GF-D8 (cell line): Measurements from ENCODE around the gene CDH4.

ENCODE experiments used
- DNase-seq: peaks from one replicate; lab custom pipeline; 2025; lab: John Stamatoyannopoulos, UW

Gene CDH4

DNA sequence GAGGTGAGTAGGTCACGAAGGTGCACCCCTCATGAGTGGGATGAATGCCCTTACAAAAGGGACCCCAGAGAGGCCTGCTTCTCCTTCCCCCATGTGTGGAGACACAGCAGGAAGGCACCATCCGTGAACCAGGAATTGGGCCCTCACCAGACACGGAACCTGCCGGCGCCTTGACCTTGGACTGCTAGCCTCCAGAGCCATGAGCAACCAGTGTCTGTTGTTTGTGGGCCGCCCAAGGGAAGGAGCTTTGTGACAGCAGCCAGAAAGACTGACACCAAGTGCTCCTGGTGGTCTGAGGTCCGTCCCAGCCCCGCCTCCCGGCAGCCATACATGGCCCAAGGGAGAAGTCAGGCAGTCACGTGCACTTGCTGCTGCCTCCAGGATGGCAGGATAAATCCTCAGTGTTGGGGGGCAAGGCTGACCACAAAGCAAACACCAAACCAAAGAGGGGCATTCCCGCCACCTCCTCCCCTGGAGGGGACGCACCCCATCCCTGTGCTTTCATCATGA lies 29.3 kb downstream of the CDH4 start:
- no peak for DNase-seq

DNA sequence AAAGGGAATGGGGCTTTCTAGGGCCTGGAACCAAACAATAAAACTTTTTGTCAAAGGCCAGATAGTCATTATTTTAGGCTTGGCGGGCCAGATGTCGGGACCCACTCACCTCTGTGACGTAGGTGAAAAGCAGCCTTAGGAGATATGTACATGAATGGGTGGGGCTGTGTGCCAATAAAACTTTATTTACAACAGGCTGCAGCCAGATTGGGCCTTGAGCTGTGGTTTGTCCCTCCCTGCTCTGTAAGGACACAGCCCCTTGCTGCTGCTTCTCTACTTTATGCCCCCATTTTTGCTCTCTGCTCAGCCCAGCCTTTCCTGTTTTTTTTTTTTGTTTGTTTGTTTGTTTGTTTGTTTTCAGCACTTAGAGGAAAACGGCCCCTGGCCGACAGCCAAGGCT lies 32.7 kb downstream of the CDH4 start:
- no peak for DNase-seq

DNA sequence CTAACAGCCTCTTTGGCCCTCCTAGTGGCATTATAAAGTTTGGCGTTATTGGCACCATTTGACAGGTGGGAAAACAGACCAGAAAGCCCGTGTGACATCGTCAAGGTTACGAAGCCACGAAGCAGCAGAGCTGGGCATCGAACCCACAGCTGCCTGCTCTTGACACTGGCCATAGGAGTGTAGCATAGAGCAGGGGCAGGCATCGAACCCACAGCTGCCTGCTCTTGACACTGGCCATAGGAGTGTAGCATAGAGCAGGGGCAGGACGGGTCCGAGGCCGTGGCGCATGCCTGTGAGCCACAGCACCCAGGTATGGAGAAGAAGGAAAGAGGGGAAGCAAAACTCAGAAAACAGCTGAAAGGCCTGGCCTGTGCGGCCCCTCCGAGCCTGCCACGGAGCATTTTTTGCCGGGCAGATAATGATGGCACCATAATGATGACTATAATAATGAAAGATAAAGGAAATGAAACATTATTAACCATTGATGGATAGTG lies 33.1 kb downstream of the CDH4 start:
- DNase-seq: no peak

DNA sequence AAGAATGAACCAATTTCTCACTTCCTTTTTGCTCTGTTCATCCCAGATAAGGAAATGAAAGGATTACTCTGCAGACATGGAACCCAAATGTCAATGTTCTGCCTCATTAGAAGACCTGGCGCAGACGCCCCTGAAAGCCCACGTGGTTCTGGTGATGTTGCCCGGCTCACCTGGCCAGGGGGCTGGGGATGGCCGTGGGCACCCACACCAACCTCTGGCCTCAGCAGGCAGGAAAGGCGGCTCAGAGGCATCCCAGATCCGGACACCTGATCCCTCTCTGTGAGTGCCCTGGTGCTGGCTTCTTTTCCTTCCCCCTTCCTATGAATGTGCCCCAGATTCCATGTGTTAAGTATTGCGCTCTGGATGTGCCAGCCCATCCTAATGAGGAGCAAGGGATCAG lies 33.6 kb downstream of the CDH4 start:
- DNase-seq: no peak

DNA sequence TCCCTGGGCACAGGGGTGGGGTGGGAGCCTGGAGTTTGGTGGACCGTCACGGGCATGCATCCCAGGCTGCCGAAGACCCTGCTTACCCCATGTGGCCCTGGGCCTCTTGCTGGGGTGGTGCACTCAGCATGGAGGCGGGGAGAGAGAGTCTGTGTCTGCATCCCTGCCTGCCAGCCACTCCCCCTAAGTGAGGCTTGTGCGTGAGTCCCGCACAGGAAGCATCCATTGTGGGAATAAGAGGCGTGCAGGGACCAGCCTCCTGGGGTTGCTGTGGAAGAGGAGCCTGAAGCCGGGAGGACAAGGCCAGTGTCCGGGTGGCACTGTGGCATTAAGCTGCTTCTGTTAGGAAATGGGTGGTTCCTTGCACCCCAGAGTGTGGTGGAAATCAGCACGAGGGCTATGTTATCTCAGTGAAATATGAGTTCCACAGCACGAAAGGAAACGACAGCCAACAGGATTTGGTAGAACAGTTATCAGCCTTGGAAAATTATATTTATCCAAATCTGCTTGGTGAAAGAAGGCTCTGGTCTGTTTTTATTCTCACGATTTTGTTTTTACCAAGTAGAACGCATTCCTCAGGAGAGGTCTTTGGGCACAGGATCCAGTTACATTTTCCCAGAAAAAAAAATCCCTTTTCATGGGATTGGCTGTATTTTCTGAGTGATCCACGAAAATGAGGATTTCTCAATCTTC lies 35.7 kb downstream of the CDH4 start:
- DNase-seq: no peak

DNA sequence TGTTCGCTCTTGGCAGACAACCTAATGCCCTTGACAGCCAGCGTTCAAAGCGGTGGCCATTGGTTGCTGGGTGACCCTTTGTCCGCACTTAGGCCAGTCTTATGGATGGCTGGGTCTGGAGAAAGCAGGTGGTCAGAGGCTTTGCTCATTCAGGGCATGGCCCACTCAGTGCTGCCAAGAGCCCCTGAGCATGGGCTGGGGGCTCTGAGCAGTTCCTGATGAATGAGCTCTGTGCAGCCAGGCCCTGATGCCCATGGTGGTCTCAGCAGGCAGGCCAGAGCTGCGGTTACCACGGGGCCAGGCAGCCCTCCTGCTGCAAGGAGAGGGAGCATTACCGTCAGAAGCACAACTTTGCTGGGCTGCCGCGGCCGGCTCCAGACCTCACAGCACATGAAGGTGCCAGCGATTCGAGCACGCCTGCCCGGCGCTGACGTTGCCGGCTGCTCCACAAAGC lies 36.3 kb downstream of the CDH4 start:
- DNase-seq: no peak

DNA sequence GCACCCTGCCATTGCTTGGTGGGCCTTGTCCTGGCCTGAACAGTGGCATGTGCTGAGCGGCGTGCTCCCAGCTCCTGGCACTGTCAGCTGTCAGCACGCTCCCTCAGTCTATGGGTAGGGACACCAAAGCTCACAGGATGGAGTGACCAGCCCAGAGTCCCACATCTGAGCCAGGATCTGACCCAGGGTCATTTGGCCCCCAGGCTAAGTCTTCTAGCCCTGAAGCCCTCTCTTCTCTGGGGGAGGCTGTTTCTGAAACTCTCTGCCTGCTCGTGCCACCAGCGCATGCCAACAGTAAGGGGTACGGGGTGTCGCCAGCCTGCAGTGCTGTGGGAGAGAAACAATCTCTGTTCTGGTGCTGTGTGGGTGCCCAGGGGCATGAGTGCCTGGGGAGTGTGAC lies 37.1 kb downstream of the CDH4 start:
- no peak for DNase-seq

DNA sequence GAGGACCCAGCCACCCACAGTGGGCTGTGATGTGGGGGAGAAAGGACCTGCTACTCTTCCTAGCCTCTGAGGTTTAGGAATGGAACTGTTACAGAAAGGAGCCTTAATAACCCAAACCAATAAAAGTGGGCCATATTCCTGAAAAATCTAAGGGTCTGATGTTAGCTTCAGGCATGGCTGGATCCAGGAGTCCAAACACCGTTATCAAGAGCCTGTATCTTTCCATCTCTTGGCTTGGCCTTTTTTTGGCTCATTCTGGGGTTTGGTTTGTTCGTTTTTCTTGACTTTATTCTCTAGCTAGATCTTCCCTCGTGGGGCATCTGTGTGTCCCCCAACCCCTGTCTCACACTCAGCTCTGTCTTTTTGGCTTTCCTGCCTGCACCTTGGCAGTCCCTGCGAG lies 38.7 kb downstream of the CDH4 start:
- DNase-seq: no peak

DNA sequence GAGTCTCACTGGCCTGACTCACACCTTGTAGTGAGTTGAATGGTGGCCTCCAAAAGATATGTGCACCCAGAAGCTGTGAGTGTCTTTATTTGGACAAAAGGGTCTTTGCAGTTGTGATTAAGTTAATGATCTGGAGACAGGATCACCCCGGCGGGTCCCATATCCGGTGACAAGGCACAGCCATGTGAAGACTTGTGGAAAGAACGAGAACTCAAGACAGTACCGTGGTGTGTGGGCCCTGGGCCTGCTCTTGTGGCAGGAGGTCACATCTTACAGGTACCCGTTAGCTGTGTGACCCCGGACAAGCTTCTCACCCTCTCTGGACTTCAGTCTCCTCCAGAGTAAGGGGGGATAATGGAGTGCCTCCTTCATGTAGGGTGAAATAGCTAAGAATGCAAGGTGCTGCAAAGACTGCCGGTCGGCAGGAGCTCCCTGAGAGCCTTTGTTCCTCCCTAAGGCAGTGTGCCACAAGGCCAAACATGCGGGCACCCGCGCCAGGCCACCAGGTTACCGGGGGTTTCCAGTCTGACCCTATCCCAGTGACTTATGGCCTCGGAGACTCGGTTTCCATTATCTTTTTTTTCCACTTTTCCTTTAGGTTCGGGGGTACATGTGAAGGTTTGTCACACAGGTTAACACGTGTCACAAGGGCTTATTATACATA lies 39.2 kb downstream of the CDH4 start:
- no peak for DNase-seq

DNA sequence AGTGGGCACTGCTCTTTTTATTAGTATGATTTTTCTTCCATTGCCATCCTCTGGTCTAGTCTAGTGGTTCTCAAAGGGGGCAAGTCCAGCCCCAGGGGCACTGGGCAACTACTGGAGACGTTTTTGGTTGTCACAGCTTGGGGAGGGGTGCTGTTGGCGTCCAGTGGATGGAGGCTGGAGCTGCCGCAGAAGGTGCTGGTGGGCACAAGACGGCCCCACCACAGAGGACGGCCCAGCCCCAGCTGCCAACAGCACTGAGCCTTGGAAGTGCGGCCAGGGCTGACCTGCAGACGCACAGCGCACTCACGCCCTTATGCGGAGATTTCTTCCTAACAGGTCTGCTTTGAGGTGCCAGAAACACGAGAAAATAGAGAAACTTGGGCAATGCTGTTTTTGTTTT lies 40.3 kb downstream of the CDH4 start:
- DNase-seq: no peak

DNA sequence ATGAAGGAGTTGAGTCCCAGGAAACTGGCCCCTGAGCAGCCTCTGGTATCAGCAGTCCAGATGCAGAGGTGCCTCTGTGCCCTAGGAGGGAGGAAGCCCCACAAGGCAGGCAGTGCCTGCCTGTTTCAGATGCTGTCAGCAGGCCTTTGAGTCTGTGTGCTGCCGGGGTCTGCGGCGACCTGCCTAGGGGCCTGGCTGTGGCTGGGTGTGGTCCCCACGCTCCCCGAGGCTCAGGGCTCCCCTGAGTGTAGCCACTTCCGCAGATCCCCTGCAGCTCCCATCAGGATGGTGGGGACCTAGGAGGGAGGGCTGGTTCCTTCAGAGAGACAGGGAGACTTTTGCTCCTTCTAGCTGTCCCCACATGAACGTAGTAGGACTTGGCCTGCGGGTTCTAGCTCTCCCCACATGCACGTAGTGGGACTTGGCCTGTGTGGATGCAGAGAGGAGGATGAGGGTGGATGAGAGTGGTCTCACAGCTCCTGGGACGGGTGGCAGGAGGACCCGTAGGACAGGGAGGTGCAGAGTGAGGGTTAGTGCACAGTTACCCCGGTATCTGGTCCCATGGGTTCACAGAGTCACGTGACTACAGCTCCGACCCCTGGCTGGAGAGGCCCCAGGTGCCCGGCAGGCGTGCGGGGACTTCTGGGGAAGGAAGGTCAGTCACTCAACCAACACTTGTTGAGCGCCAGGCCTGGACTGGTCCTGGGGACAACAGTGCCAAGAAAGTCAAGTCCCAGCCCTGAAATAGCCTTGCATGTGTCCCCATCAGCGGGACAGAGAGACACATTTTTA lies 41.0 kb downstream of the CDH4 start:
- no peak for DNase-seq

DNA sequence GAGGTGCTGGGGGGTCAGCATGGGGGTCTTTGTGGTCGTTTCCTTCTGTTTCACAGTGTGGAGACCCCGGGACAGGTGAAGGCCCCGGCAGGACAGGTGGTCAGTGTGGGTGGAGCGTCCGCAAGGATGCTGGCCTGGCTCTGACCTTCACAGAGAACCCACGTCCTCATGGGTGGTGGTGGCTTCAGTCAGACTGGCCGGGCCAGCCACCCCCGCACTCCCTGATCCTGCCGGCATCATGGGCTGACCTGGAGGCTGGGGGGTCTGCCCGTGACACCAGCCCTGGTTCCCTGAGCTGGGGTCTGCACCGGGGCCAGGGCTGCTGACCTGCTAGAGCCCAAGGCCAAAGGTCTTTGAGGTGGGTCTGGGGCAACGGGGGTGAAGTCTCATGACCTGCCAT lies 41.9 kb downstream of the CDH4 start:
- no peak for DNase-seq

DNA sequence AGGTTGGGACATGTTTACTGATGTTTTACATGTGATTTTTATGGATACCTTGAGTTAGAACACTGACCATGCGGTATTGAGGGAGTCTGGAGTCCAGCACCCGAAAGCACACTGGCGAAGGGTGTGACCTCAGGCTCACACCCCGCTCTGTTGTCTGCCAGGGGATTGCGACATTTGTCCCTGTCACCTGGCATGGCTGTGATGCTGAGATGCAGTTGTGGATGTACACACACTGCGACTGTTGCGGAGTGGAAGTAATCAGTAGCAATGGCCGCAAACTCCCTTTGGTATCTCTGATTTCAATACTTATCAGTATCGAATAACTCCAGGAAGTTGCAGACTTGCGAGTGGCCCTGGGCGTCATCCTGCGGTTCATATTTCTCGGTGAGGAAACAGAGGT lies 43.2 kb downstream of the CDH4 start:
- DNase-seq: no peak

DNA sequence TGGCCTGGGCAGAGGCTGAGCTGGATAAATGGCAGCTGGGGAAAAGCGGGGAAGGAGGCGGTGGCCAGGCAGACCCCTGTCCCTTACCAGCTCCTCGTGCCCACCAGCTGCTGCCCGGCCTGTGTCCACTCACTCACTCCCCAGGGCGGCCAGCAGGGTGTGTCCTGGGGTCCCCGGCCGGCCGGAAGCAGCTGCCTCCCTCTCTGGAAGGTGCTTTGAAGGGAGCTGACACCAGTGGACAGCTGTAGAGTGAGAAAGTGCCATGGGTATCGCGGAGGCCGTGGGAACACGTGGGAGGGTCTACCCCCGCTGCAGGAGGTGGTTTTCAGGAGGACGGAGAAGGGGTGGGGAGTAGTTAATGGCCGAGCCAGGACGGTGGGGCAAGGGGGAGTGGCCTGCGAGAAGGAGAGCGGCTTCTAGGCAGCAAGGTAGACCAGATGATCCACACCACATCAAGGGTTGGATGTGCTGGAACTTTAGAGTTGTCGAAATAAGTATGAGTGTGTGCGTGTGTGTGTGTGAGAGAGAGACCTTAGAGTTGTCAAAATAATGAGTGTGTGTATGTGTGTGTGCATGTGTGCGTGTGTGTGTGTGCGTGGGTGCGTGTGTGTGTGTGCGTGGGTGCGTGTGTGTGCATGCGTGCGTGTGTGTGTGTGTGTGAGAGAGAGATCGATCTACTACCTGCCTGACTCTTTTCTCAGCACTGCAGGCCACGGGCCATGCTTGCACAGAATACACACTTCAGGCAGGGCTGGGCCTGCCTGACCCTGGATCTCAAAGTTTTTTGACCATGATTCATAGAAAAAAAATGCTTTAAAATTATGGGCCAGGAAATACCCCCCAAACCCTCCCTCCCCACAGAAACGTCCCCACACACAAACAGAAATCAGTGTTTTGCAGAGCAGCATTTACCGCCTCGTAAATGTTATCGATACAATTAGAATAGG lies 43.9 kb downstream of the CDH4 start:
- no peak for DNase-seq

DNA sequence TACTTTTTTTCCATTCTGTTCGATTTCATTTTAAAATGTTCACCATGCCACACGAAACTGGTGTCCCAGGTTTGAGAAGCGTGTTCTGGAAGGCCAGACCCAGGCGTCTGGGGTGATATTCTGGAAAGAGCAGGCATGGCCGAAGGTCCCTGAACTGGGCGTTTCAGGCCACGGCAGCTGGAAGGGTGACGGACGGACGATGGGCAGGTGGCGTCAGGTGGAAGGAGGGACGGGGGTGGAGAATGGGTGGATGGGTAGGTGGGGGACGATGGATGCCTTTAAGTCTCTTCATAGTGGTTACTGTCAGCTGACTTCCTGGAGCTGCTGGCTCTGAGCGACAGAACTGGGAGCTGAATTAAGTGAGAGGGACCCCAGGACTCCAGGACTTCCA lies 44.6 kb downstream of the CDH4 start:
- no peak for DNase-seq

DNA sequence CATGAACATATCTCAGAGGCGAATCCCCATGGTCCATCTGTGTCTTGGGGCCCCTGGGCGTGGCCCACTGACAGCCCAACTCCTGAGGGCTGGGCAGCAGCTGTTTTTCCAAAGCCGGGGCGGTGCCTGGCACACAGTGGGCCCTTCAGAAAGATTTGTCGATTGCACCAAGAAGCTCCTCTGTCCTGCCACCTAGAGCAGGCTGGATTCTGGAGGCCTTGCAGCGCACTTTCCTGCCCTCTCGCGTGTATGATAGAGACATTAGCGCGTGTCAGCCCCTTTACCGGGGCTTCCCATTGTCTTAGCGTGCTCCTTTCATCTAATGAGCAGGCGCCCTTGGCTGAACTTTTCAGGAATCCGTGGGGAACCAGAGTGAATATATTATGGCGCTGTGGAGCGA lies 45.4 kb downstream of the CDH4 start:
- no peak for DNase-seq

DNA sequence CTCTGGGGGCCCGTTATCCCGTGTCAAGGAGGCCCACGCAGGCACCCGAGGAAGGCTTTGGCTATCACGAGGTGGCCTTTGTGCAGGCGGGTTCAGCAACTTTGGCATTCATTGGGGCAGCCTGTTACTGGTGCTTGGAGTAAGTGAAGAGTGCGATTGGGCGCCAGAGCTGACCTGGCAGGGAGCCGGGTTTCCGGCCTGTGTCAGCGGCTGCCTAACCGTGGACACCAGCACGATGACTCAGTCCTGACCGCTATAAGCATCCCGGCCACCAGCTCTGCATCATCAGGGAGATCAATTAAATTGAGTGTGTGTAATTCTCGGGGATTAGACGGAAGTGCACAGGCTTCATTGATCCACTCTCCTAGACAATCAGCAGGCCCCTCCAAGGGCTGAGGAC lies 45.9 kb downstream of the CDH4 start:
- no peak for DNase-seq

DNA sequence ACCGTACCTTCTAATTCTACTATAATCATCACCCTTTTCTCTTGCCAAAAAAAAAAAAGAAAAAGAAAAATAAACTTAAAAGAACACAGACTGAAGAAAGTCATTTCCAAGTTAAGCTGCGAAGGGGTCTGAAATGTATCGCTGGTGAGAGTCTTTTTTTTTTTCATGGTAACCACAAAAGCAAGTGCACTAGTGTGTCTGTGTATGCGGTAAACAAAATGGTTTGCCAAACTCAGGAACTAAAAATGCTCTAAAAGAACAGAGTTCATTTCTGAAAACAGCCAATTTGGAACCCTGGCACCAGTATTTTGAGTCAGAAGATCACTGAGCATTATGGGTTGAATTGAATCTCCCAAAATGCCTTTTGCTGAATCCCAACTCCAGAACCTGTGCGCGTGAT lies 46.6 kb downstream of the CDH4 start:
- no peak for DNase-seq

DNA sequence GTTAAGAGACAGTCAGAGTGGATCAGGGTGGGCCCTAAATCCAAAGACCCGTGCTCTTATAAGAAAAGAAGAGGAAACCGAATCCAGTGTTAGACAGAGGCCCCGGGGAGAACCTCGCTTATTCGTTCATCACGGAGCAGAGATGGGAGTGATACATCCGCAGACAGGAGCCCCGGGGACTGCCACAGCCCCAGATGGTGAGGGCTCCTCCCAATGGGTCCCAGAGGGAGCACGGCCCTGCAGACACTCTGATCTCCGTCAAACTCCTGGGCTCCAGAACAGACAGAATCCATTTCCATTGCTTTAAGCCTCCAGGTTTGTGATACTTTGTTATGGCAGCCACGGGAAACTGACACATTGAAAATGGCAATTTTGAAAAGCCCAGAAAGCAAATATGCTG lies 47.0 kb downstream of the CDH4 start:
- no peak for DNase-seq

DNA sequence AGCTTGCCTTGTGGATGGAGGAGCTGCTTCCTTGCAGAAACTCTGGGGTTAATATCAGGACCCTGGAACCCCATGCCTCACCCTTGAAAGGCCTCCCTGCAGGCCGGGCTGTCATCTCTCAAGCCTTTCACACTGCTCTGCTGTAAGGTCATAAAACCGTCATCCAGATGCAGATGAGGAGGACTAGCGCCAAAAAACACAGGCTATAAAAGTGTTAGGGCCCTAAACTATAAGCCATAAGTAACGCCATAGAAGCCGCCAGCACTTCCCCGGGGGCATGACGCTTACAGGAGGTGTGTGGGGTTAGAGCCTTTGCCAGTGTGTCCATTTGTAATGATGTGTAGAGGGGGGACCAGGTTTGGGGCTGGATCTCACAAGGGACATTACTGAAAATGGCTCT lies 47.6 kb downstream of the CDH4 start:
- DNase-seq: no peak

DNA sequence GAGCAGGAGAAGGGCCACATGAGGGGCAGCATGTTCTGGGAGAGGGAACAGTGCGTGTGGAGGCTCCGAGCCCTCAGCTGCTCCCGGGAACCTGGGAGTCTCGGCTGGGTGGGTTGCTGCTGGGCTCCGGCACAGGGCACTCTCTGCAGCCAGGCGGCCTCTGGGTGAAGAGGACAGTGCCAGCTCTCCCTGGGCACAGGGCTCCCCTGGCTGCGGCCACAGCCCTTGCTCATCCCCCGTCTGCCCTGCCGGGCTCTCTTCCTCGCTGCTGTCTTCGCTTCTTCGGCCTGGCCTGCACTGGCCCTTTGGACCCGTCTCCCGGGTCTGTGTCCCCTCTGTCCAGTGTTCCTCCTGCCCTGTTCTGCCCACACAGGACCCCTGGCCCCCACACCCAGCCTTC lies 48.2 kb downstream of the CDH4 start:
- no peak for DNase-seq

DNA sequence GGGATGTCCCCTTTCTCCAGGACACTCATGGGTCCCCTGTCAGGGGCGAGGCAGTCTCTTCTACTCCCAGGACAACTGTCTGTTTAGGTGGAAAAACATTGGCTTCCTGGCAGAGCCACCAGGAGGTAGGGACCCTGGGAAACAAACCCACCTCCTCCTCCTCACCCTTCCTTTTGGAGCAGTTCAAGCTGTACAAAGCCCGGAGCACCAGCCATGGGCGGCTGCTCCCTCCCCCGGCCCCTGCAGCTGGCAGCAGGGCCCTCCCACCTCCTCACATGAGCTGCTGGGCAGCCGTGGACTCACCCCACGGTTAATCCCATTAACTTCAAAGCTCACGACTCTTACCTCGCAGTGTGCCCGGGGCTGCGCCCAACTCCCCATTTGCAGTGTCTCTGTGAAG lies 48.6 kb downstream of the CDH4 start:
- no peak for DNase-seq
